Smooth muscle cell (in vitro differentiated cells): Measurements from ENCODE around the gene CCSAP. TPM values are rescaled to one million over a fixed set of nuclear protein-coding genes. Genes with fewer than 3 reads are reported as not detected.

Source experiments
- DNase-seq: peaks from one replicate; lab custom pipeline; 2025; ENCODE audit not compliant: unreplicated experiment; lab: John Stamatoyannopoulos, UW
- H2AFZ ChIP-seq: fragments of 200-600 bp; sonication (generic); 2 replicates; pipeline ENCODE4 v1.6.0; 2016; ENCODE audit warnings: antibody characterized with exemption, low read depth, mild to moderate bottlenecking
- H3F3A ChIP-seq: fragments of 200-600 bp; sonication (generic); 2 replicates; pipeline ENCODE4 v1.6.0; 2017; ENCODE audit warnings: antibody characterized with exemption, low read depth
- H3K27ac ChIP-seq: fragments of 200-600 bp; sonication (generic); 2 replicates; pipeline ENCODE4 v1.5.1; 2016; ENCODE audit warnings: low read depth, mild to moderate bottlenecking
- H3K27me3 ChIP-seq: fragments of 200-600 bp; sonication (generic); 2 replicates; pipeline ENCODE4 v1.6.1; 2016; ENCODE audit warnings: low read depth, mild to moderate bottlenecking
- H3K36me3 ChIP-seq: fragments of 200-600 bp; sonication (generic); 2 replicates; pipeline ENCODE4 v1.5.1; 2016; ENCODE audit warnings: low read depth
- H3K4me1 ChIP-seq: fragments of 200-600 bp; sonication (generic); 2 replicates; pipeline ENCODE4 v1.5.1; 2016; ENCODE audit warnings: low read depth
- H3K4me2 ChIP-seq: fragments of 200-600 bp; sonication (generic); 2 replicates; pipeline ENCODE4 v1.6.0; 2016; ENCODE audit warnings: mild to moderate bottlenecking
- H3K4me3 ChIP-seq: fragments of 200-600 bp; sonication (generic); 2 replicates; pipeline ENCODE4 v1.5.1; 2016; ENCODE audit warnings: mild to moderate bottlenecking
- H3K79me2 ChIP-seq: fragments of 200-600 bp; sonication (generic); 2 replicates; pipeline ENCODE4 v1.6.0; 2016; ENCODE audit warnings: low read depth, mild to moderate bottlenecking
- H3K9ac ChIP-seq: fragments of 200-600 bp; sonication (generic); 2 replicates; pipeline ENCODE4 v1.6.0; 2016; ENCODE audit warnings: low read depth
- H3K9me3 ChIP-seq: fragments of 200-600 bp; sonication (generic); replicated peaks from 2 replicates; pipeline ENCODE4 v1.5.1; 2016; ENCODE audit warnings: low read depth
- H4K20me1 ChIP-seq: fragments of 200-600 bp; sonication (generic); 2 replicates; pipeline ENCODE4 v1.6.0; 2016; ENCODE audit warnings: low read depth
- CTCF ChIP-seq: fragments of 200-600 bp; sonication (generic); IDR thresholded peaks from 2 replicates; pipeline ENCODE4 v1.5.1; 2017; ENCODE audit warnings: borderline replicate concordance, mild to moderate bottlenecking, antibody characterized with exemption; ENCODE audit not compliant: insufficient read depth, poor library complexity, severe bottlenecking
- WGBS: methylation state at CpG from one replicate; pipeline ENCODE4 v1.1.7; 2016; ENCODE audit warnings: low lambda C conversion rate; 5-methylcytosine and 5-hydroxymethylcytosine counted together
- polyA plus RNA-seq: library from polyadenylated mRNA; unstranded; fragments of >200 nt; fragmentation: Nextera tagmentation; extraction: Ambion mirVana; gene quantifications from 2 replicates; pipeline ENCODE4 v1.2.1, GENCODE V29; 2016
- small RNA-seq: library from RNA; depleted of rRNA; stranded (forward); fragments of <200 nt; gene quantifications from one replicate; pipeline ENCODE3, GENCODE V24; 2014
- total RNA-seq: library from RNA; depleted of rRNA; stranded (reverse); fragments of >200 nt; gene quantifications from 2 replicates; pipeline ENCODE4 v1.2.3, GENCODE V29; 2014

Gene CCSAP
- total and polyA plus RNA-seq, 2 experiments from 2014 or later, result 2.5 to 12.0 TPM

GRCh38 chr1:229272164-229273158 is 70.4 kb downstream of the CCSAP start:
- H3F3A ChIP-seq, result peaks cover 24% of the 10 kb centered on the region
- H3K4me1 ChIP-seq, result peaks cover 12% of the 10 kb centered on the region
- H3K4me2 ChIP-seq, result peak overlapping the region; percentile 98
- 59% methylated on average over 11 of the region's 11 CpGs for WGBS
- H3K27me3 ChIP-seq, result no peaks in the 10 kb centered on the region
- DNase-seq, result no peak
- no peak for TF ChIP-seq CTCF
- peak overlapping the region; percentile 93 for H3K4me3 ChIP-seq
- H3K27ac ChIP-seq, result no peak overlapping the region
- peak overlapping the region; percentile 64 for H3K9ac ChIP-seq
- H3K79me2 ChIP-seq, result peaks cover 51% of the 10 kb centered on the region
- no peaks in the 10 kb centered on the region for H3K36me3 ChIP-seq
- peaks cover 57% of the 10 kb centered on the region for H4K20me1 ChIP-seq
- H3K9me3 ChIP-seq, result peaks cover under 1% of the 10 kb centered on the region
- no peak overlapping the region for H2AFZ ChIP-seq

GRCh38 chr1:229271448-229272159 is 71.2 kb downstream of the CCSAP start:
- DNase-seq, result no peak
- peaks cover 43% of the 10 kb centered on the region for H3K79me2 ChIP-seq
- peak overlapping the region; percentile 93 for H3K4me3 ChIP-seq

More at GRCh38 chr1:229271448-229272159, 71.2 kb downstream of the CCSAP start:
- Histone ChIP-seq H3K9ac (peak overlapping the region; percentile 64), H4K20me1 (peaks cover 49% of the 10 kb centered on the region), H3K4me2 (peak overlapping the region; percentile 98), H3K4me1 (peaks cover 12% of the 10 kb centered on the region), H3F3A (peaks cover 24% of the 10 kb centered on the region), H3K27me3 (no peaks in the 10 kb centered on the region), H3K27ac (peak overlapping the region; percentile 39), H3K9me3 (peaks cover 5% of the 10 kb centered on the region), H3K36me3 (no peaks in the 10 kb centered on the region), H2AFZ (peak overlapping the region; percentile 91)
- 3% methylated on average over 17 of the region's 32 CpGs for WGBS
- TF ChIP-seq CTCF, result no peak

Small RNA genes within 50 kb of the gene (small RNA-seq; reads per million reads assigned to genes)
- gene RNU6-180P, result not detected

Other genes starting within 250 kb of the CCSAP start
- 25.1 and 43.9 TPM in 2 replicates for gene RAB4A, start 71.9 kb downstream of the CCSAP start, total RNA-seq
- 46.6 and 52.7 TPM in 2 replicates for gene RAB4A, start 71.9 kb downstream of the CCSAP start, polyA plus RNA-seq
- gene ACTA1, start 91.0 kb upstream of the CCSAP start, total RNA-seq, result 5.1 and 5.6 TPM in 2 replicates
- gene ACTA1, start 91.0 kb upstream of the CCSAP start, polyA plus RNA-seq, result 3.7 and 28.1 TPM in 2 replicates
- gene NUP133, start 165.3 kb upstream of the CCSAP start, total RNA-seq, result 40.0 and 54.8 TPM in 2 replicates
- 14.6 and 15.5 TPM in 2 replicates for gene NUP133, start 165.3 kb upstream of the CCSAP start, polyA plus RNA-seq
- 14.2 and 18.4 TPM in 2 replicates for gene ABCB10, start 215.7 kb upstream of the CCSAP start, total RNA-seq
- 7.1 and 10.3 TPM in 2 replicates for gene ABCB10, start 215.7 kb upstream of the CCSAP start, polyA plus RNA-seq